Activated CD8-positive, alpha-beta memory T cell treated with anti-CD3 and anti-CD28 coated beads, Interleukin-2, amount 50 U/mL, for 1 hour (primary cell): ENCODE results near the gene EDEM2.
"Not testable (repeated sequence)": the region's sequence is repeated elsewhere in the genome, so short reads cannot be mapped to it uniquely, and the experiment has no call there.

Experiments
- DNase-seq: peaks from one replicate; pipeline ENCODE4 v3.0.0-alpha.2; 2020; ENCODE audit errors: extremely low read depth

EDEM2 gene

DNA sequence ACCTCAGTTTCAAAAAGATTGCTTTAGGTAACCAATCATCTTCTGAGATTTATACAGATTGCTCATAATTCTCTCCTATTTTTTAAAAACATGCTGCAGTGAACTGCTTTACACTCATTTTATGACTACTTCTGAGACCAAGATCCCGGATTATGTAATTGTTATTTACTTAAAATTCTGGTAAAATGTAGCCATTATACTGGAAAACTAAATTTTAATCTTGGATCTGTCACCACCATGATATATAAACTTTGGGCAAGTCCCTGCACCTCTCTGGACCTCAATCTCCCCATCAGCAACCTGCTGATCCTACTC is 24.3 kb upstream of the EDEM2 start:
- no peak for DNase-seq

GRCh38 chr20:35168701-35169409 is 21.7 kb upstream of the EDEM2 start:
- DNase-seq = not testable (repeated sequence)

GRCh38 chr20:35167787-35168186 is 20.7 kb upstream of the EDEM2 start:
- no peak for DNase-seq

DNA sequence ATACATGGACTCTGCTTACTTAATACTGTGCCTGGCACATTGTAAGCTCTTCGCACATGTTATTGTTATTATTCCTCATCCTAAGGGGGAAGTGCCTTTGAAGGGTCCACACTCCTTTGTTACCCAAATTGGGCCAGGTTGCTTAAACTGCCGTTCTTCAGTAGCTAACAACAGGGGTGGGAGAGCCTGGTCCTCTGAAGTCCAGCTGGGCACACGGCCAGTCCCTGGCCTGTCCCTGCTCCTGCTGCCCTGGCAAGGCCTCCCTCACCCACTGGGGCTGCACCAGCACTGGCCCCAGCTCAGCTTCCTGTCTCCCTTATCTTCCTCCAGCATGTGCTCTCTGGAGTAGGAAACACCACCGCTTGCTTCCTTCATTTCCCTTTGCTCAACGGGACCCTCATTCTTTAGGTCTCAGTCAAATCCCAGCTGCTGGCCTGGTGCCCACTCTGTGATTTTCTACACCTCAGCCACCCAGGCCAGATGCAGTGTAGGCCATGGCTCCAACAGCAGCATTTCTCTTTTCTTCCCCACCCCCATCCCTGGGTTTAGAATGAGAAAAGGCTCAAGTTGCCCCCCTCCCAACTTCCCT is 19.2 kb upstream of the EDEM2 start:
- no peak for DNase-seq

GRCh38 chr20:35165221-35166185 is 18.4 kb upstream of the EDEM2 start:
- no peak for DNase-seq

GRCh38 chr20:35164531-35164930 is 17.4 kb upstream of the EDEM2 start:
- not testable (repeated sequence) for DNase-seq

GRCh38 chr20:35160341-35160740 is 13.2 kb upstream of the EDEM2 start:
- not testable (repeated sequence) for DNase-seq

GRCh38 chr20:35156978-35157377 is 9.8 kb upstream of the EDEM2 start:
- DNase-seq = no peak

DNA sequence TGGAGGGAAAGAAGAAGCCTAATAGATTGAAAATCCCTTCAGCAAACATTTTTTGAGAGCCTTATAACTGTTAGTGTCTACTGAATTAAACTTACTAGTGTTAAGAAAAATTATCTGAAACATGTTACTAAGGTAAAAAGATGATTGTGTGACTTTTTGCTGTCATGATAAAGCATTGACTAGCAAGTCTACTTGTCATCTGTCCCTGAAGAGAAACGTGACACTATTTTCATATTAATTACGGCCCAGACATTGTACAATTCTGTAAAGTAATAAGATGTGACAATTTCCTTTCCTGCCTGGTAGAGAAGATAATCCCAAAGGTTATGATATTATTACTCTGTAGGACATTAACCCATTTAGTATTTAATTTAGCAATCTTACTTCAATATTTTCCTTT is 8.8 kb upstream of the EDEM2 start:
- no peak for DNase-seq

GRCh38 chr20:35151736-35152135 is 4.6 kb upstream of the EDEM2 start:
- DNase-seq = no peak

DNA sequence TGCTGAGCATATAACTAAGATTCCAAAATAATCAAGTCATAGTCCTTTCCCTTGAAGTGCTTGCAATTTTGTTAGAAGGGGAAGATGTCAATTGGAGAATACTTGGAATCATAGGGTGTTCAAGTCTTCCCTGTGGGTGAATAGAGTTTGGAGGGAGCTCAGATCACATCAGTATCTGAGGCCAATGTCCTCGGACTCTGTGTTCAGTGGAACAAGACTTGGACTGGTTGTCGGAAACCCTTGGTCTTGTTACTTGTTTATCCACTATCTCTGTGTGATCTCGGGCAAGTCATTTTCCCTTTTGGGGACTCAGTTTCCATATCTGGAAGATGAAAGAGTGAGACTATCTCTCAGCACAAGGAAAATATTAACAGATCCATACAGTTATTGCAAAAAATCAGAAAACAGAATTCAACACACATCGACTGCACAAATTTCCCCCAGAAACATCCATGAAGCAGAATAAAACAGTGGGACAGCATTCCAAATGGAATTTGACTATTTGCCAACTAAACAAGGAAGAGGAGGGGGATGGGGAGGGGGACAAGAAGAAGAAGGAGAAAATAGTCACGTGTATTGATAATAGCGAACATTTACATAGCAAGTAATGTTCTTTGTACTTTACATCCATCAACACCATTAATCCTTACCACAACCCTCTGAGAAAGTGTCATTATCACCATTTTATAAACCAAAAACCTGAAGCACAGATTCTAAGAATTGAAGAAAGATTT is 3.9 kb upstream of the EDEM2 start:
- no peak for DNase-seq

- DNase-seq = not testable (repeated sequence)
Measured at GRCh38 chr20:35147575-35148071, 487 bp upstream of the EDEM2 start.

GRCh38 chr20:35146299-35146919 is 727 bp downstream of the EDEM2 start:
- no peak for DNase-seq

DNA sequence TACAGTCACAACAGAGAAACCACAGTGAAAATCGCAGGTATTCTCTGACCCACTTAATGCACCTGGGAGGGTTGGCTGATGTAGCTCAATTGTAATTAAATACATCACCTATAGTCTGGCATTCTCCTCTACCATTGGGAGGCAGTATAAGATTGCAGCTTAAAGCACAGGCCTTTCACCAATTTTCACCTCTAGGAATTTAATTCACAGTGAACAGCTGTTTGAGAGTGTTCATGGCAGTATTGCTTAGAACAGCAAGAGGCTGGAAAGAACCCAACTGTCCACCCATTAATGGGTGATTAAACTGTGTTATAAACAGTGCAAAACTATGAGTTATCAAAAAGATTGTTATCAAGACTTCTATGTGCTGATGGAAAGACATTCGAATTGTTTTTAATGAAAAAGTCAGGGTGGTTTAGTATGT is 2.0 kb downstream of the EDEM2 start:
- no peak for DNase-seq

DNA sequence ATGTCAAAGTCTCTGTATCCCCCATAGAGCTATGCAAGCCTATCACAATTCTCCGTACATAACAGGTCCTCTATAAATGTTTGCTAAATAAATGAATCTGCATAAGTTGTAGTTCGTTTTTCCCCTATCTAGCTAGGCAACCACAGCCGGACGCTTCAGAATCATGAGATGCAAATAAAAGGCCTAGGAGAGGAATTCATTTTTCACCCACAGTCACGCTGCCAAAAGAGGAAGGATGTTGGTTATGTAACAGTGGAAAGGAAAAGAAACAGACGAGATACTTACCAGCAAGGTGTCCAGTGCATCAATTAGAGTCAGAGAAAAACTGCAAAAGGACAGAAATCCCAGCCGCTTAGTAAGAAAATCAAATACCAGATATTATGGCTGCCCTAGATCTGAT is 2.4 kb downstream of the EDEM2 start:
- no peak for DNase-seq

- no peak for DNase-seq
Measured at GRCh38 chr20:35135867-35136586, 11.1 kb downstream of the EDEM2 start.

DNA sequence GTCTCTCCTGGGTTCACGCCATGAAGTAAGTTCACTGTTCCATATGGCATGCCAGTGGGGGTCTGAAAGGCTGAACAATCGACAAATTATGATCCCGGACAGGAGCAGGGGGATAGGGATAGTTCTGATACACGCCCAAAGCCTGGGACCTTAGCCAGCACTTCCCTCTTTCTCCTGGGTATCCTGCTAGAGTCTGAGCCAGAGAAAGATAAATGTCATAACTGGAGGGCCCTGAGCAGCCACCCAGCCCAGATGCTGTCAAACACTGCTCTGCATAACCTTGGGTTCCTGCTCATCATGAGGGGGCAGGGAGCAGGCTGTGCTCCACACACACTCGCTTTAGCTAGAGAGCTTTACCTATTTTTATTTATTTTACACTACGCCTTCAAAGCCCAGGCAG is 12.3 kb downstream of the EDEM2 start:
- no peak for DNase-seq

GRCh38 chr20:35134472-35134871 is 12.7 kb downstream of the EDEM2 start:
- DNase-seq = no peak

DNA sequence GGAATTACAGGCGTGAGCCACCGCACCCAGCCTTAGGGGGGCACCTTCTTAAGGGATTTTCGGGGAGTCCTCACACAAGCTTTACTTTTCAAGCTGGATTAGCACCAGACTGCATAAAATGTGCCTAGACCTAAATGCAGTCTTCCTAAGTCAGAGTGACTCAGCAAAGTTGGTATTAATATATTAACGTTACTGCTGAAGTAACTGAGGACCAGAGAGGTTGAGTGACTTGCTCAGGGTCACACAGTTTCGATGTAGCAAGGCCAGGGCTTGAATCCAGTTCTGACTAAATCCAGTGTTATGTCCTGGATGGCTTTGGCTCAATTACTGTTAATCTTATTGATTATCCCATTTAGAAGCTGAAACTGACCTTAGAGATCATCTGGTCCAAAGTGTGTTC is 13.4 kb downstream of the EDEM2 start:
- DNase-seq = no peak

DNA sequence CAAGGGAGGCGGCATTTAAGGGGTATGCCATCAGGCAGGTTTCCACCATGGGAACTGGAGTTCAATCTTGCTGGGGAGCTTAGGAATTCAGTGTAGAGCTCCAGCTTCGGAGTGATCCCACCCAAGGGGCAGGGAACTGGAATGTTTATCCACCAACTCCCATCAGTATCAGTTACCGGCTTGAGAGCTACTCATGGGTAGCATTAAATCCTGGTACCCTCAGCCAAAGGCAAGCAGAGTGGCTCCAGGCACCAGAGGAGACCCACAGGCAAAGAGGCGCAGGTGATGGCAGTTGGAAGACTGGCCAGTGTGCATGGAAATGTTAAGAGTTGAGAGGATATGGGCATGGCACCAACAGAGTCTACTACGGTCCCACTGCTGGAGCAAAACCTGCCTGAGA is 14.1 kb downstream of the EDEM2 start:
- no peak for DNase-seq

- DNase-seq = no peak
Measured at GRCh38 chr20:35131934-35132333, 15.2 kb downstream of the EDEM2 start.
